GM19099 (cell line): ENCODE measurements around the gene HEG1.
A peak's percentile ranks its signal among the peaks of the same experiment; 100 is the strongest.

Experiments used
- POLR2A ChIP-seq: IDR thresholded peaks from 3 replicates; pipeline ENCODE4 v1.6.1; 2011; ENCODE audit warnings: low read depth; ENCODE audit not compliant: insufficient read length; ENCODE audit errors: extremely low read depth

HEG1 gene

GRCh38 chr3:125055913-125056745, at the start of gene HEG1:
HEG1 (minus strand) TSS chr3:125055997; CDS start chr3:125055890, 107 bp downstream.
- TF ChIP-seq POLR2A = peak; percentile 42

GRCh38 chr3:125105116-125105515, 49.3 kb upstream of the HEG1 start:
- no peak for TF ChIP-seq POLR2A

GRCh38 chr3:125104639-125105038, 48.8 kb upstream of the HEG1 start:
- no peak for TF ChIP-seq POLR2A

GRCh38 chr3:125103406-125103805, 47.6 kb upstream of the HEG1 start:
- no peak for TF ChIP-seq POLR2A

- TF ChIP-seq POLR2A = no peak
Observed at GRCh38 chr3:125102470-125102869, 46.7 kb upstream of the HEG1 start.

GRCh38 chr3:125098611-125099291, 43.0 kb upstream of the HEG1 start:
- no peak for TF ChIP-seq POLR2A

- no peak for TF ChIP-seq POLR2A
Observed at GRCh38 chr3:125090649-125091048, 34.9 kb upstream of the HEG1 start.

- TF ChIP-seq POLR2A = no peak
Observed at GRCh38 chr3:125087768-125088391, 32.1 kb upstream of the HEG1 start.

GRCh38 chr3:125085166-125085565, 29.4 kb upstream of the HEG1 start:
- TF ChIP-seq POLR2A = no peak

- no peak for TF ChIP-seq POLR2A
Observed at GRCh38 chr3:125083776-125084175, 28.0 kb upstream of the HEG1 start.

- no peak for TF ChIP-seq POLR2A
Observed at GRCh38 chr3:125080077-125080476, 24.3 kb upstream of the HEG1 start.

GRCh38 chr3:125079675-125080045, 23.9 kb upstream of the HEG1 start:
- no peak for TF ChIP-seq POLR2A

- no peak for TF ChIP-seq POLR2A
Observed at GRCh38 chr3:125078951-125079674, 23.3 kb upstream of the HEG1 start.

GRCh38 chr3:125077864-125078263, 22.1 kb upstream of the HEG1 start:
- TF ChIP-seq POLR2A = no peak

- no peak for TF ChIP-seq POLR2A
Observed at GRCh38 chr3:125076464-125076863, 20.7 kb upstream of the HEG1 start.
